ENCODE data around the gene NBEAL2. TPM values are rescaled to one million over a fixed set of nuclear protein-coding genes. Genes with fewer than 3 reads are reported as not detected.

NBEAL2 gene
- total and polyA plus RNA-seq, 2 of the 4 experiments (the other 2 are of a cell fraction) = 2.2 to 12.5 TPM

DNA sequence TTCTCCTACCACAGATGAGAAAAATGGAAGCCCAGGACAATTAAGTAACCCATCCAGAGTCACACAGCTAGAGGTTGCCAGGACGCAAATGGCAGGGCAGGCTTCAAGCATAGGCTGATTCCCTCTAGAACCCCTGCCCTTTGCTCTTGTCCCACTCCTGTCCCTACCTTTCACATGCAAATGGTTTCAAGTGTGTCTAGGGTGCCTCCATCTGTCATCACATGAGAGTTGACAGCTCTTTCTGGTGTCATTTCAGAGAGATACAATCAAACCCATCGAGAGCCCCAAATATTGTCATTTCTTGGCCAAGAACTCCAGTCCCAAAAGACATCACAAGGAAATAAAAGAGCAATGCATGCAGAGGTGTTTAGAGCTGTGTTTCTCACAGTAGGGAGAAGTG lies 26.7 kb upstream of the NBEAL2 start:
- H3K9me1 ChIP-seq (ENCODE audit: insufficient read depth, low read length) = peaks cover 46% of the 10 kb centered on the region
- H3K27me3 ChIP-seq (ENCODE audit: control insufficient read depth, insufficient read depth, low read length) = no peaks in the 10 kb centered on the region
- H4K91ac ChIP-seq (ENCODE audit: insufficient read depth, low read depth, low read length) = no peak overlapping the region
- BruUV-seq (replicated peaks) = no TSS peak
- H3K4me3 ChIP-seq (ENCODE audit: insufficient read depth, low read depth, low read length) = no peak overlapping the region
- ChIA-PET POLR2A (ENCODE audit: unreplicated experiment) (no interaction called here), CTCF (interaction anchor here (0.9 to 1.2 kb wide), 2 partner anchors 17 to 211 kb away, joined by 3 read pairs; partner anchors contain the start of gene SETD2)
- no peak overlapping the region for H3K18ac ChIP-seq (ENCODE audit: low read depth, low read length)
- H2BK120ac ChIP-seq (ENCODE audit: low read depth, low read length) = no peak overlapping the region
- no peaks in the 10 kb centered on the region for H3K9me3 ChIP-seq (ENCODE audit: control insufficient read depth, insufficient read depth, low read length)
- H2BK5ac ChIP-seq (ENCODE audit: low read depth, low read length, poor library complexity, severe bottlenecking) = no peak overlapping the region
- H3K9ac ChIP-seq (ENCODE audit: low read depth, low read length) = no peak overlapping the region
- H3K4ac ChIP-seq (ENCODE audit: low read depth, low read length) = no peak overlapping the region
- dilution Hi-C loops (cut with HindIII; ENCODE audit: low sequenced_read_pairs, unreplicated experiment) (no loop called here), intact Hi-C loops (cut with micrococcal nuclease) (no loop called here), in situ Hi-C loops (cut with MboI; ENCODE audit: low sequenced_read_pairs) (no loop called here)
- H4K5ac ChIP-seq (ENCODE audit: low read depth, low read length) = no peak overlapping the region
- no peak overlapping the region for H2BK15ac ChIP-seq (ENCODE audit: low read depth, low read length)
- ATAC-seq (ENCODE audit: low read depth) (no peak), DNase-seq (no peak)
- peaks cover 23% of the 10 kb centered on the region for H3K4me1 ChIP-seq (ENCODE audit: control insufficient read depth, insufficient read depth, low read length)
- H3K14ac ChIP-seq (replicated peaks; ENCODE audit: low read depth, low read length) = no peak overlapping the region
- no peak overlapping the region for H3K23ac ChIP-seq (ENCODE audit: low read depth, low read length)
- no peak overlapping the region for H3K56ac ChIP-seq (ENCODE audit: extremely low read depth, insufficient read depth, low read length)
- H4K8ac ChIP-seq (ENCODE audit: low read depth in 2 of 2, low read length in 2 of 2) = no peak overlapping the region
- H3K4me2 ChIP-seq (ENCODE audit: low read depth, low read length) = no peak overlapping the region
- H4K20me1 ChIP-seq (ENCODE audit: insufficient read depth, low read length) = peaks cover 91% of the 10 kb centered on the region
- H2AFZ ChIP-seq (replicated peaks; ENCODE audit: low read length, poor library complexity) = no peak overlapping the region
- no peak overlapping the region for H2AK5ac ChIP-seq (ENCODE audit: low read depth, low read length)
- H3K79me1 ChIP-seq (ENCODE audit: low read depth in 1 of 2, low read length in 2 of 2) = peaks cover 49 to 91% of the 10 kb centered on the region in 2 experiments
- H3K27ac ChIP-seq (ENCODE audit: insufficient read depth, low read length) = no peak overlapping the region
- WGBS, 2 experiments (ENCODE audit: extremely low coverage in 2 of 2, insufficient read length in 1 of 2) = no CpG with 5 or more reads among the region's 2 CpGs
- no peak overlapping the region for H2BK20ac ChIP-seq (ENCODE audit: low read depth, low read length)
- no peak for TF ChIP-seq NFE2L2 (IDR thresholded peaks at IDR 0.05; ENCODE audit: low read depth, low read length)
- TF ChIP-seq CEBPB (IDR thresholded peaks at IDR 0.05; ENCODE audit: low read depth, low read length) = no peak
- no peak for TF ChIP-seq MAZ (IDR thresholded peaks at IDR 0.05; ENCODE audit: borderline replicate concordance, low read depth, low read length)
- TF ChIP-seq MXI1 (IDR thresholded peaks at IDR 0.05; ENCODE audit: borderline replicate concordance, low read depth, low read length) = no peak
- TF ChIP-seq SMC3 (IDR thresholded peaks at IDR 0.05; ENCODE audit: low read depth, low read length) = no peak
- no peak for TF ChIP-seq CHD1 (IDR thresholded peaks at IDR 0.05; ENCODE audit: low read depth, low read length)
- TF ChIP-seq RCOR1 (IDR thresholded peaks at IDR 0.05; ENCODE audit: insufficient replicate concordance, low read length) = no peak
- TF ChIP-seq, protein P1, sequence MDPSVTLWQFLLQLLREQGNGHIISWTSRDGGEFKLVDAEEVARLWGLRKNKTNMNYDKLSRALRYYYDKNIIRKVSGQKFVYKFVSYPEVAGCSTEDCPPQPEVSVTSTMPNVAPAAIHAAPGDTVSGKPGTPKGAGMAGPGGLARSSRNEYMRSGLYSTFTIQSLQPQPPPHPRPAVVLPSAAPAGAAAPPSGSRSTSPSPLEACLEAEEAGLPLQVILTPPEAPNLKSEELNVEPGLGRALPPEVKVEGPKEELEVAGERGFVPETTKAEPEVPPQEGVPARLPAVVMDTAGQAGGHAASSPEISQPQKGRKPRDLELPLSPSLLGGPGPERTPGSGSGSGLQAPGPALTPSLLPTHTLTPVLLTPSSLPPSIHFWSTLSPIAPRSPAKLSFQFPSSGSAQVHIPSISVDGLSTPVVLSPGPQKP (IDR thresholded peaks at IDR 0.05; ENCODE audit: borderline replicate concordance, low read depth, low read length) = no peak
- no peak for TF ChIP-seq RFX5 (IDR thresholded peaks at IDR 0.05; ENCODE audit: low read depth, low read length)
- no peak for TF ChIP-seq MAFK (IDR thresholded peaks at IDR 0.05; ENCODE audit: low read depth, low read length)
- TF ChIP-seq POLR2A (IDR thresholded peaks at IDR 0.05; ENCODE audit: low read depth, low read length) = no peak
- no peak overlapping the region for H2AK9ac ChIP-seq (replicated peaks; ENCODE audit: low read depth, low read length, poor library complexity)
- peaks cover 3% of the 10 kb centered on the region; the same call in 1 of the 2 replicates for H3K36me3 ChIP-seq (ENCODE audit: control insufficient read depth, insufficient read depth, low read length)
